ENCODE measurements around the gene UPK3BL1. TPM values are rescaled to one million over a fixed set of nuclear protein-coding genes. Genes with fewer than 3 reads are reported as not detected.
"Not testable (repeated sequence)": the region's sequence is repeated elsewhere in the genome, so short reads cannot be mapped to it uniquely, and the experiment has no call there.

Gene UPK3BL1
- total RNA-seq, 1 donor from 2014 or later = 5.3 TPM

GRCh38 chr7:102630622-102631021 is 12.0 kb downstream of the UPK3BL1 start:
- DNase-seq (ENCODE audit: low read depth, low spot score) = not testable (repeated sequence)

GRCh38 chr7:102627271-102627904 is 15.2 kb downstream of the UPK3BL1 start:
- DNase-seq (ENCODE audit: low read depth, low spot score) = not testable (repeated sequence)

- not testable (repeated sequence) for DNase-seq (ENCODE audit: low read depth, low spot score)
Observed at GRCh38 chr7:102618122-102618521, 24.5 kb downstream of the UPK3BL1 start.

GRCh38 chr7:102616507-102617125 is 26.0 kb downstream of the UPK3BL1 start, which contains the start of gene RASA4:
RASA4 (minus strand) TSS chr7:102616756; CDS start chr7:102616689, 67 bp downstream.
- not testable (repeated sequence) for DNase-seq (ENCODE audit: low read depth, low spot score)

- DNase-seq (ENCODE audit: low read depth, low spot score) = not testable (repeated sequence)
Observed at GRCh38 chr7:102615930-102616329, 26.7 kb downstream of the UPK3BL1 start.

- not testable (repeated sequence) for DNase-seq (ENCODE audit: low read depth, low spot score)
Observed at GRCh38 chr7:102614873-102615272, 27.7 kb downstream of the UPK3BL1 start.

GRCh38 chr7:102614346-102614697 is 28.3 kb downstream of the UPK3BL1 start:
- DNase-seq (ENCODE audit: low read depth, low spot score) = not testable (repeated sequence)

- DNase-seq (ENCODE audit: low read depth, low spot score) = not testable (repeated sequence)
Observed at GRCh38 chr7:102613575-102614345, 28.8 kb downstream of the UPK3BL1 start.

- not testable (repeated sequence) for DNase-seq (ENCODE audit: low read depth, low spot score)
Observed at GRCh38 chr7:102611675-102612325, 30.8 kb downstream of the UPK3BL1 start.

GRCh38 chr7:102611013-102611674 is 31.4 kb downstream of the UPK3BL1 start:
- not testable (repeated sequence) for DNase-seq (ENCODE audit: low read depth, low spot score)

- DNase-seq (ENCODE audit: low read depth, low spot score) = not testable (repeated sequence)
Observed at GRCh38 chr7:102610441-102610840, 32.1 kb downstream of the UPK3BL1 start.

GRCh38 chr7:102609734-102610133 is 32.9 kb downstream of the UPK3BL1 start:
- not testable (repeated sequence) for DNase-seq (ENCODE audit: low read depth, low spot score)

GRCh38 chr7:102606848-102607247 is 35.7 kb downstream of the UPK3BL1 start:
- not testable (repeated sequence) for DNase-seq (ENCODE audit: low read depth, low spot score)

- not testable (repeated sequence) for DNase-seq (ENCODE audit: low read depth, low spot score)
Observed at GRCh38 chr7:102604431-102605145, 38.0 kb downstream of the UPK3BL1 start.

GRCh38 chr7:102602317-102602716 is 40.3 kb downstream of the UPK3BL1 start:
- not testable (repeated sequence) for DNase-seq (ENCODE audit: low read depth, low spot score)

- not testable (repeated sequence) for DNase-seq (ENCODE audit: low read depth, low spot score)
Observed at GRCh38 chr7:102599699-102600098, 42.9 kb downstream of the UPK3BL1 start.

- not testable (repeated sequence) for DNase-seq (ENCODE audit: low read depth, low spot score)
Observed at GRCh38 chr7:102596036-102596435, 46.6 kb downstream of the UPK3BL1 start.

GRCh38 chr7:102593637-102594334 is 48.8 kb downstream of the UPK3BL1 start:
- DNase-seq (ENCODE audit: low read depth, low spot score) = not testable (repeated sequence)

GRCh38 chr7:102592477-102593019 is 50.0 kb downstream of the UPK3BL1 start:
- not testable (repeated sequence) for DNase-seq (ENCODE audit: low read depth, low spot score)

All from pulmonary artery endothelial cell (primary cell).